GM18867 (cell line): Measurements from ENCODE around the gene ACAT2.
"Not testable (repeated sequence)": the region's sequence is repeated elsewhere in the genome, so short reads cannot be mapped to it uniquely, and the experiment has no call there.

Experiments
- ATAC-seq: cut with Tn5 transposase; IDR thresholded peaks from one replicate; pipeline ENCODE4 v1.9.1; 2021; ENCODE audit warnings: mild to moderate bottlenecking, moderate library complexity; ENCODE audit not compliant: unreplicated experiment

ACAT2 gene

GRCh38 chr6:159762681-159763293 lies 942 bp downstream of the ACAT2 start:
- peak; percentile 8 for ATAC-seq

- ATAC-seq: no peak
These were observed 5.1 kb downstream of the ACAT2 start for GRCh38 chr6:159766906-159767305.

- no peak for ATAC-seq
These were observed 7.6 kb downstream of the ACAT2 start for GRCh38 chr6:159769470-159769869.

- ATAC-seq: no peak
These were observed 10.4 kb downstream of the ACAT2 start for GRCh38 chr6:159772196-159772595.

- ATAC-seq: no peak
These were observed 15.5 kb downstream of the ACAT2 start for GRCh38 chr6:159777240-159777904.

GRCh38 chr6:159778131-159778530 lies 16.3 kb downstream of the ACAT2 start:
- no peak for ATAC-seq

- no peak for ATAC-seq
These were observed 16.8 kb downstream of the ACAT2 start for GRCh38 chr6:159778542-159779103.

GRCh38 chr6:159788276-159788675 lies 26.4 kb downstream of the ACAT2 start:
- ATAC-seq: no peak

GRCh38 chr6:159788753-159789376 lies 27.0 kb downstream of the ACAT2 start:
- ATAC-seq: peak; percentile 0

GRCh38 chr6:159789377-159790148 lies 27.7 kb downstream of the ACAT2 start, which contains the start of gene TCP1:
TCP1 (minus strand) TSS chr6:159789602; CDS start chr6:159789468, 134 bp downstream.
- ATAC-seq: peak; percentile 70

GRCh38 chr6:159790149-159790955 lies 28.5 kb downstream of the ACAT2 start, which contains the start of gene MRPL18:
MRPL18 (plus strand) TSS chr6:159790467; CDS start chr6:159790588, 121 bp downstream.
- ATAC-seq: peak; percentile 82

- no peak for ATAC-seq
These were observed 29.2 kb downstream of the ACAT2 start for GRCh38 chr6:159790956-159791598.

- ATAC-seq: not testable (repeated sequence)
These were observed 33.1 kb downstream of the ACAT2 start for GRCh38 chr6:159794976-159795375.

GRCh38 chr6:159797554-159797953 lies 35.7 kb downstream of the ACAT2 start:
- no peak for ATAC-seq

- no peak for ATAC-seq
These were observed 38.5 kb downstream of the ACAT2 start, which contains the start of gene PNLDC1 for GRCh38 chr6:159800141-159800865. PNLDC1 (plus strand) TSS chr6:159800276; CDS start chr6:159800308, 32 bp downstream.

GRCh38 chr6:159801935-159802334 lies 40.1 kb downstream of the ACAT2 start:
- no peak for ATAC-seq

GRCh38 chr6:159804504-159804903 lies 42.7 kb downstream of the ACAT2 start:
- no peak for ATAC-seq

GRCh38 chr6:159805440-159806020 lies 43.7 kb downstream of the ACAT2 start:
- ATAC-seq: no peak
